NCI-H128 (cell line): Measurements from ENCODE around the gene LKAAEAR1.

Experiments
- DNase-seq: peaks from one replicate; lab custom pipeline; 2025; ENCODE audit not compliant: unreplicated experiment; lab: John Stamatoyannopoulos, UW

Gene LKAAEAR1

GRCh38 chr20:64080013-64080812, 4.0 kb downstream of the LKAAEAR1 start, which contains the start of gene OPRL1:
OPRL1 (plus strand) TSS chr20:64080082; CDS start chr20:64092721, 12,639 bp downstream.
- no peak for DNase-seq

- no peak for DNase-seq
Measured at GRCh38 chr20:64079273-64080012, 4.8 kb downstream of the LKAAEAR1 start, which contains the start of gene RGS19. RGS19 (minus strand) TSS chr20:64079518; CDS start chr20:64076886, 2,632 bp downstream.

- DNase-seq, result no peak
Measured at GRCh38 chr20:64078934-64079272, 5.3 kb downstream of the LKAAEAR1 start.

GRCh38 chr20:64077876-64078551, 6.2 kb downstream of the LKAAEAR1 start:
- no peak for DNase-seq

GRCh38 chr20:64077541-64077875, 6.7 kb downstream of the LKAAEAR1 start:
- no peak for DNase-seq

- DNase-seq, result no peak
Measured at GRCh38 chr20:64077094-64077493, 7.1 kb downstream of the LKAAEAR1 start.

- no peak for DNase-seq
Measured at GRCh38 chr20:64076061-64076997, 7.9 kb downstream of the LKAAEAR1 start.

- no peak for DNase-seq
Measured at GRCh38 chr20:64075556-64075955, 8.6 kb downstream of the LKAAEAR1 start.

GRCh38 chr20:64074963-64075362, 9.2 kb downstream of the LKAAEAR1 start:
- no peak for DNase-seq

- DNase-seq, result no peak
Measured at GRCh38 chr20:64074184-64074789, 9.9 kb downstream of the LKAAEAR1 start.

GRCh38 chr20:64073476-64074183, 10.6 kb downstream of the LKAAEAR1 start:
- no peak for DNase-seq

- DNase-seq, result no peak
Measured at GRCh38 chr20:64072498-64073063, 11.6 kb downstream of the LKAAEAR1 start.

- DNase-seq, result no peak
Measured at GRCh38 chr20:64071341-64072332, 12.6 kb downstream of the LKAAEAR1 start.

- no peak for DNase-seq
Measured at GRCh38 chr20:64070244-64070993, 13.8 kb downstream of the LKAAEAR1 start.

GRCh38 chr20:64069614-64070243, 14.5 kb downstream of the LKAAEAR1 start:
- DNase-seq, result no peak

- DNase-seq, result no peak
Measured at GRCh38 chr20:64069209-64069613, 15.0 kb downstream of the LKAAEAR1 start.
